ENCODE results near the gene ABCD4.
"Not testable (repeated sequence)": the region's sequence is repeated elsewhere in the genome, so short reads cannot be mapped to it uniquely, and the experiment has no call there.

ABCD4 gene

DNA sequence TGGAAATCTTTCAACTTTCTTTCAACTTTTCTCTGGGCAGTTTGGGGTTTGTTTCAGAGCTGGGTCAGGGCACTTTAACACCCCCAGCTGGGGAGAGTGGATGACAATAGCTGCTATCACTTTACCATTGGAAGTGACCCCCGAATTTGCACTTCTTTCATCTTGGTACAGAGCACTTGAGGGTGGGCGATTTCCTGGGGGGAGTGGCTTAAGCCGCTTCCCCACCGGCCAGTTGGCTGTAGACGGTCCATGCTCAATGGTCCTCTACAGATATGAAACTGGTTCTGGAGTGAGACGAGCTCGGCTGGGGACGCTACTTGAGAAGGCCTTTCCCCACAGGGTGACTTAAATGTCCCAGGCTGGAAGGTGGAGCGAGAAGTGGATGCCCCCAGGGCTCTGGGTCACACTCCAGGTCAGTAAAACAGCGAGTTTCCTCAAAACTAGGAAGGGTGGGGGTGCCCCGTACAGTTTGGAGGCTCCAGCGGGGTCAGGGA is 45.6 kb upstream of the ABCD4 start, which contains the start of gene VRTN:
Gene VRTN (plus strand): TSS at position 231 of the 494 bp plus-strand sequence. CDS start 8,313 bp downstream, outside the sequence.
- DNase-seq (ENCODE audit: low spot score): no peak
- CTCF ChIA-PET: no interaction called here

DNA sequence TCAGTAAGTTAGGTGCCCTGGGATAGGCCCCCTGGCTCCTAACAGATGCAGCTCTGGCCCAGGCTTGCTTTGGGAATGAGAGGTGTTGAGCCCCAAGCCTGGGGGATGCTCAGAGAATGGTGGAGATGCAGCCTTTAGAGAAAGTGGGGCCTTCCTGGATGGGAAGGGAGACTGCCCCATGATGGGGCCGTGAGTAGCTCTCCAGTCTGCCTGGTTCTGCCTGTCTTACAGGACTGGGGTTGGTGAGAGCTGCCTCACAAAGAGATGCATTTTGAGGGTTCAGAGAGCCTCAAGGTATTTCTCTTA is 45.0 kb upstream of the ABCD4 start:
- CTCF ChIA-PET: interaction anchor here (0.6 kb wide), 1 partner anchor 90 kb away, joined by 4 read pairs; no protein-coding TSS in a partner anchor
- TF ChIP-seq, protein P1, sequence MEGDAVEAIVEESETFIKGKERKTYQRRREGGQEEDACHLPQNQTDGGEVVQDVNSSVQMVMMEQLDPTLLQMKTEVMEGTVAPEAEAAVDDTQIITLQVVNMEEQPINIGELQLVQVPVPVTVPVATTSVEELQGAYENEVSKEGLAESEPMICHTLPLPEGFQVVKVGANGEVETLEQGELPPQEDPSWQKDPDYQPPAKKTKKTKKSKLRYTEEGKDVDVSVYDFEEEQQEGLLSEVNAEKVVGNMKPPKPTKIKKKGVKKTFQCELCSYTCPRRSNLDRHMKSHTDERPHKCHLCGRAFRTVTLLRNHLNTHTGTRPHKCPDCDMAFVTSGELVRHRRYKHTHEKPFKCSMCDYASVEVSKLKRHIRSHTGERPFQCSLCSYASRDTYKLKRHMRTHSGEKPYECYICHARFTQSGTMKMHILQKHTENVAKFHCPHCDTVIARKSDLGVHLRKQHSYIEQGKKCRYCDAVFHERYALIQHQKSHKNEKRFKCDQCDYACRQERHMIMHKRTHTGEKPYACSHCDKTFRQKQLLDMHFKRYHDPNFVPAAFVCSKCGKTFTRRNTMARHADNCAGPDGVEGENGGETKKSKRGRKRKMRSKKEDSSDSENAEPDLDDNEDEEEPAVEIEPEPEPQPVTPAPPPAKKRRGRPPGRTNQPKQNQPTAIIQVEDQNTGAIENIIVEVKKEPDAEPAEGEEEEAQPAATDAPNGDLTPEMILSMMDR (conservative IDR thresholded peaks at IDR 0.05; ENCODE audit: low read depth): no peak
- DNase-seq (ENCODE audit: low spot score): no peak
- POLR2A ChIA-PET (ENCODE audit: low non-redundant PET): no interaction called here
- no peak overlapping the region for H3K27ac ChIP-seq

More for the DNA sequence above, 45.6 kb upstream of the ABCD4 start, which contains the start of gene VRTN:
- TF ChIP-seq, protein P1 (conservative IDR thresholded peaks at IDR 0.05; ENCODE audit: low read depth): no peak
- POLR2A ChIA-PET (ENCODE audit: low non-redundant PET): no interaction called here
- no peak within 1 kb of the TSS for H3K27ac ChIP-seq

DNA sequence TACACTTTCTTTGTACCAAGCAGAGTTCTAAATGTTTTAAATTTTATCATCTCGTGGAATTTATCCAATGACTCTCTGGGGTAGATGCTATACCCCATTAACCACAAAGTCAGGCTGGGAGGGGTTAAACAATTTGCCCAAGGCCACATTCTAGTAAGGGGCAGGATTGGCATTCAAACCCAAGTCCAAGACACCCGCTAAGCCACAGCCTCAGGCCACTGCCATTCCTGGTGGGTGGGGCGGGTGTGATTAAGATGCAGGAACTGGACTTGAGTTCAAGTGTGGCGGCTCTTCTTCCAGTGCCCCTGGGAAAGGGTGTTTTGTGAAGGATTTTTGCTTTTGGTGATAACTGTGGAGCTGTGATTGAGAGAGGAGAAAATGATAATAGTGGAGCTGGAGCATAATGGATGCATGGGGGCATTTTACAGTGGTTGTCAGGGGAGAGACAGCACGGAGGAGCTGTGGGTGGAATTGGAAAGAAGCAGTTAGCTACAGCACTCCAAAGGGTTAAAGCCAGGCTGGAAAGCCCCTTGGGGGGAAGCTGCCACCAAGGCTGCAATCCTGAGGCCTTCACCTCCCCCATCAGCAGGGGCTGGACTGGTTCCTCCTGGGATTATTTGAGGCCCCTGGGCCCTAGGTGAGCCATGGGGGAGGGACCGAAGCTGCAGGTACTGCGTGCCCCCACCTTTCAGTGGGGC is 44.5 kb upstream of the ABCD4 start:
- DNase-seq (ENCODE audit: low spot score): no peak
- CTCF ChIA-PET: interaction anchor here (0.6 kb wide), 1 partner anchor 90 kb away, joined by 4 read pairs; no protein-coding TSS in a partner anchor
- POLR2A ChIA-PET (ENCODE audit: low non-redundant PET): no interaction called here
- no peak overlapping the region for H3K27ac ChIP-seq
- TF ChIP-seq, protein P1 (conservative IDR thresholded peaks at IDR 0.05; ENCODE audit: low read depth): no peak

- CTCF ChIA-PET: no interaction called here
Measured at GRCh38 chr14:74346341-74346740, 43.6 kb upstream of the ABCD4 start.

DNA sequence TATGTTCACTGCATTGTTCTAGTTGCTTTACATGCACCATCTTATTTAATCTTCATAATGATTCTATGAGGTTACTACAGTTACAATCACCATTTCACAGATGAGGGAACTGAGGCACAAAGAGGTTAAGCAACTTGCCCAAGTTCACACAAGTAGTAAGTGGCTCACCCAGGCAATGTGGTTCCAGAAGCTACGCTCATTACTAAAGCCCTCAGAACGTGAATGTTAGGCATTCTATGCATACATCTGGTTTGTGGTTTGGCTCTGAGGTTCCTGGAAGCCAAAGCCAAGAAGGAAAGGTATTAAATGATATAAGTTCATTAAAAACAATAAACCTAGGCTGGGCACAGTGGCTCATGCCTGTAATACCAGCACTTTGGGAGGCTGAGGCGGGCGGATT is 31.2 kb upstream of the ABCD4 start:
- no peak for DNase-seq (ENCODE audit: low spot score)
- TF ChIP-seq, protein P1 (conservative IDR thresholded peaks at IDR 0.05; ENCODE audit: low read depth): no peak
- CTCF ChIA-PET: interaction anchor here (0.6 kb wide), 1 partner anchor 1460 kb away, joined by 3 read pairs; no protein-coding TSS in a partner anchor

More at GRCh38 chr14:74346341-74346740, 43.6 kb upstream of the ABCD4 start:
- no peak overlapping the region for H3K27ac ChIP-seq
- DNase-seq (ENCODE audit: low spot score): no peak
- TF ChIP-seq, protein P1 (conservative IDR thresholded peaks at IDR 0.05; ENCODE audit: low read depth): no peak
- POLR2A ChIA-PET (ENCODE audit: low non-redundant PET): no interaction called here

GRCh38 chr14:74329950-74330552 is 27.3 kb upstream of the ABCD4 start:
- DNase-seq (ENCODE audit: low spot score); CTCF ChIA-PET; H3K27ac ChIP-seq: not testable (repeated sequence)
- POLR2A ChIA-PET (ENCODE audit: low non-redundant PET): interaction anchor here (0.7 kb wide), 1 partner anchor 19 kb away, joined by 5 read pairs; no protein-coding TSS in a partner anchor

More for the DNA sequence above, 31.2 kb upstream of the ABCD4 start:
- POLR2A ChIA-PET (ENCODE audit: low non-redundant PET): no interaction called here
- H3K27ac ChIP-seq: no peak overlapping the region

Measured in RWPE1 (cell line).